ENCODE data around the gene CACNA1A. TPM values are rescaled to one million over a fixed set of nuclear protein-coding genes. Genes with fewer than 3 reads are reported as not detected.
"Not testable (repeated sequence)": the region's sequence is repeated elsewhere in the genome, so short reads cannot be mapped to it uniquely, and the experiment has no call there.

The CACNA1A gene
- total RNA-seq, 2 donors from 2014 or later = 0.77 TPM; not detected in 1

DNA sequence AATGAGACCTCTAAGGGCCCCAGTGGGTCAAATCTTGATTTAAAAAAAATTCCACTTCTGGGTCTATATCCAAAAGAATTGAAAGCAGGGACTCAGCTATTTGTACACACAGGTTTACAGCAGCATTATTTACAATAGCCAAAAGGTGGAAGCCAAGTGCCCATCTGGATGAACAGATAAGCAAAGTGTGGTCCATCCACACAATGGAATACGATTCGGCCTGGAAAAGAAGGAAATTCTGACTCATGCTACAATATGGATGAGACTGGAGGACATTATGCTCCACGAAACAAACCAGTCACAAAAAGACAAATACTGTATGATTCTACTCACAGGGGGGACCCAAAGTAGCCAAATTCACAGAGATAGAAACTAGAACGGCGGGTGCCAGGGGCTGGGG, 76.7 kb downstream of the CACNA1A start:
- H3K27ac Mint-ChIP-seq = no peak overlapping the region
- ATAC-seq = no peak
- peaks cover 27% of the 10 kb centered on the region for H3K27me3 Mint-ChIP-seq

GRCh38 chr19:13428352-13428751, 77.9 kb downstream of the CACNA1A start:
- Mint-ChIP-seq H3K27me3 (peaks cover 27% of the 10 kb centered on the region), H3K36me3 (ENCODE audit: low read depth) (peaks cover 2% of the 10 kb centered on the region), H3K4me1 (peaks cover 5% of the 10 kb centered on the region), H3K27ac (no peak overlapping the region), H3K4me3 (no peak overlapping the region)
- ATAC-seq (no peak), DNase-seq (no peak)
- H3K9me3 ChIP-seq (ENCODE audit: control insufficient read depth, low read length, poor library complexity, severe bottlenecking) = no peaks in the 10 kb centered on the region

More for the DNA sequence above, 76.7 kb downstream of the CACNA1A start:
- no peak for DNase-seq
- H3K4me3 Mint-ChIP-seq = no peak overlapping the region
- H3K9me3 ChIP-seq (ENCODE audit: control insufficient read depth, low read length, poor library complexity, severe bottlenecking) = no peaks in the 10 kb centered on the region
- peaks cover 5% of the 10 kb centered on the region for H3K4me1 Mint-ChIP-seq
- H3K36me3 Mint-ChIP-seq (ENCODE audit: low read depth) = peaks cover 2% of the 10 kb centered on the region

DNA sequence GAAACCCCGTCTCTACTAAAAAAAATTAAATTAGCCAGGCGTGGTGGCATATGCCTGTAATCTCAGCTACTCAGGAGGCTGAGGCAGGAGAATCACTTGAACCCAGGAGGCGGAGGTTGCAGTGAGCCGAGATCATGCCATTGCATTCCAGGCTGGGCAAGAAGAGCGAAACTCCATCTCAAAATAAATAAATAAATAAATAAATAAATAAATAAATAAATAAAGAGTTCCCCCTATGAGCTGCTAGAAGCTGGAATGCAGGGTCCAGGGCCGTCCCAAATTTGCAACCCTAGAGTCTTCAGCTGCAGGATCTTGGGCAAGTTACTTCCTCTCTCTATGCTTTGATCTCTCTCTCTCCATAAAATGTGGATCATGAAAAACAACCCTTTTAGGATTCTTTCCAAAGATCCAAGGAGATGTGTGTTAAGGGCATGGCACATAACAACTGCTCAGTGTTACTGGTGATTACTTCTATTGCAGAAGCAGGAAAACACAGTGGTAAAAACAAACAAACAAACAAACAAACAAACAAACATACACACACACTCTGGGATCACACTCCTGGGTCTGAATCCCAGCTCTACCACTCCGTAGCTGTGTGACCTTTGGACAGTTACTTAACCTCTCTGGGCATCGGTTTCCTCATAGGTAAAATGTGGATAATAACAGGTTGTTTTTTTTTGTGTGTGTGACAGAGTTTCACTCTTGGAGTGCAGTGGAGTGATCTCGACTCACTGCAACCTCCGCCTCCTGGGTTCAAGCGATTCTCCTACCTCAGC, 78.8 kb downstream of the CACNA1A start:
- Mint-ChIP-seq H3K27ac (no peak overlapping the region), H3K4me3 (no peak overlapping the region)

GRCh38 chr19:13425875-13426274, 80.4 kb downstream of the CACNA1A start:
- not testable (repeated sequence) for DNase-seq, ATAC-seq
- H3K27me3 Mint-ChIP-seq = peaks cover 21% of the 10 kb centered on the region

More for the DNA sequence above, 78.8 kb downstream of the CACNA1A start:
- Mint-ChIP-seq H3K36me3 (ENCODE audit: low read depth) (peaks cover 2% of the 10 kb centered on the region), H3K4me1 (peaks cover 5% of the 10 kb centered on the region), H3K27me3 (peaks cover 27% of the 10 kb centered on the region)
- no peaks in the 10 kb centered on the region for H3K9me3 ChIP-seq (ENCODE audit: control insufficient read depth, low read length, poor library complexity, severe bottlenecking)
- no peak for DNase-seq
- ATAC-seq = no peak

DNA sequence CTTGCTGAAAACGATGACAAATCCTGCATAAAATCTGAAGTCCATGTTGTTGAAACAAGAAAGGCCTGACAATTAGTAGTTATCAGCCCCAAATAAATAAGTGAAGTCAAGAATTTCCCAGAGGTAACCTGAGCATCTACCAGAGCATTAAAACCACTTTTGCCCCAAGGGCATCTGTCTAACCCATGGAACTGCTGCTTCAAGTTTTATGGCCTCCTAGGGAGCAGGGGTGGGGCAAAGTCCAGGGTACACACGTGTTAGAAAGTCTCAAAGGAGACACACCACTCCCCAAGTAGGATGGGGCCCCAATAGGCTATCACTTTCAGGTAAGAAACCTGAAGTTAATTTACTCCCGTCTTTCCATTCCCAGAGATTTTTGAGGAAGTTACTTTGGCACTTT, 81.1 kb downstream of the CACNA1A start:
- no peak overlapping the region for H3K27ac Mint-ChIP-seq
- H3K9me3 ChIP-seq (ENCODE audit: control insufficient read depth, low read length, poor library complexity, severe bottlenecking) = no peaks in the 10 kb centered on the region
- peaks cover 15% of the 10 kb centered on the region for H3K27me3 Mint-ChIP-seq
- DNase-seq (no peak), ATAC-seq (no peak)
- H3K4me3 Mint-ChIP-seq = no peak overlapping the region
- no peaks in the 10 kb centered on the region for H3K36me3 Mint-ChIP-seq (ENCODE audit: low read depth)
- H3K4me1 Mint-ChIP-seq = peaks cover 2% of the 10 kb centered on the region

More at GRCh38 chr19:13425875-13426274, 80.4 kb downstream of the CACNA1A start:
- H3K27ac Mint-ChIP-seq; H3K36me3 Mint-ChIP-seq (ENCODE audit: low read depth); H3K4me3 Mint-ChIP-seq; H3K4me1 Mint-ChIP-seq; H3K9me3 ChIP-seq (ENCODE audit: control insufficient read depth, low read length, poor library complexity, severe bottlenecking): not testable (repeated sequence)

DNA sequence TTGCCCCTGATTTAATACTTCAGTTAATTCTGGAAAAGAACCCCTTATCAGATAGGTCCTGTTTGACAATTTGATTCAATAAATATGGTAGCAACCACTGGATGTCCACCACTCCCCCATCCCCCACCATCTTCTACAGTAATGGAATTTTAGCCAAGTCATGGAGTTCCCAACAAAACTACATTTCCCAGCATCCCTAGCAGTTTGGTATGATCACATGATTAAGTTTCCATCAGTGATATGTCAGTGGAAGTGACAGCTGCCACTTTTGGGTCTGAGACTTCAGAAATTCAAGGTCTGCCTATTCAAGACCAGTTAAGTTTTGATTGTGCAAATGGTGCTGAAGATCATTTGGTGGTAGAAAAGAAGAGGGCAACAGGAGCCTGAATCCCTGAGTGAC, 85.5 kb downstream of the CACNA1A start:
- ATAC-seq = no peak
- H3K4me1 Mint-ChIP-seq = no peaks in the 10 kb centered on the region
- no peak overlapping the region for H3K4me3 Mint-ChIP-seq
- H3K27ac Mint-ChIP-seq = no peak overlapping the region
- no peaks in the 10 kb centered on the region for H3K36me3 Mint-ChIP-seq (ENCODE audit: low read depth)
- no peaks in the 10 kb centered on the region for H3K27me3 Mint-ChIP-seq
- no peaks in the 10 kb centered on the region for H3K9me3 ChIP-seq (ENCODE audit: control insufficient read depth, low read length, poor library complexity, severe bottlenecking)
- DNase-seq = no peak

GRCh38 chr19:13417054-13417453, 89.2 kb downstream of the CACNA1A start:
- DNase-seq (no peak), ATAC-seq (no peak)
- H3K4me3 Mint-ChIP-seq = no peak overlapping the region
- H3K27ac Mint-ChIP-seq = no peak overlapping the region
- H3K36me3 Mint-ChIP-seq (ENCODE audit: low read depth) = peaks cover 3% of the 10 kb centered on the region
- no peaks in the 10 kb centered on the region for H3K4me1 Mint-ChIP-seq
- no peaks in the 10 kb centered on the region for H3K9me3 ChIP-seq (ENCODE audit: control insufficient read depth, low read length, poor library complexity, severe bottlenecking)
- peaks cover 11% of the 10 kb centered on the region for H3K27me3 Mint-ChIP-seq

- Mint-ChIP-seq H3K36me3 (ENCODE audit: low read depth) (peaks cover 3% of the 10 kb centered on the region), H3K27me3 (peaks cover 34% of the 10 kb centered on the region), H3K27ac (no peak overlapping the region), H3K4me1 (peaks cover 2% of the 10 kb centered on the region), H3K4me3 (no peak overlapping the region)
- ATAC-seq (no peak), DNase-seq (no peak)
- no peaks in the 10 kb centered on the region for H3K9me3 ChIP-seq (ENCODE audit: control insufficient read depth, low read length, poor library complexity, severe bottlenecking)
These were observed 94.4 kb downstream of the CACNA1A start for GRCh38 chr19:13411899-13412298.

- Mint-ChIP-seq H3K36me3 (ENCODE audit: low read depth) (peaks cover 3% of the 10 kb centered on the region), H3K27me3 (peaks cover 36% of the 10 kb centered on the region), H3K4me3 (no peak overlapping the region), H3K27ac (no peak overlapping the region), H3K4me1 (peaks cover 2% of the 10 kb centered on the region)
- ATAC-seq (no peak), DNase-seq (no peak)
- H3K9me3 ChIP-seq (ENCODE audit: control insufficient read depth, low read length, poor library complexity, severe bottlenecking) = no peaks in the 10 kb centered on the region
These were observed 95.3 kb downstream of the CACNA1A start for GRCh38 chr19:13410946-13411345.

DNA sequence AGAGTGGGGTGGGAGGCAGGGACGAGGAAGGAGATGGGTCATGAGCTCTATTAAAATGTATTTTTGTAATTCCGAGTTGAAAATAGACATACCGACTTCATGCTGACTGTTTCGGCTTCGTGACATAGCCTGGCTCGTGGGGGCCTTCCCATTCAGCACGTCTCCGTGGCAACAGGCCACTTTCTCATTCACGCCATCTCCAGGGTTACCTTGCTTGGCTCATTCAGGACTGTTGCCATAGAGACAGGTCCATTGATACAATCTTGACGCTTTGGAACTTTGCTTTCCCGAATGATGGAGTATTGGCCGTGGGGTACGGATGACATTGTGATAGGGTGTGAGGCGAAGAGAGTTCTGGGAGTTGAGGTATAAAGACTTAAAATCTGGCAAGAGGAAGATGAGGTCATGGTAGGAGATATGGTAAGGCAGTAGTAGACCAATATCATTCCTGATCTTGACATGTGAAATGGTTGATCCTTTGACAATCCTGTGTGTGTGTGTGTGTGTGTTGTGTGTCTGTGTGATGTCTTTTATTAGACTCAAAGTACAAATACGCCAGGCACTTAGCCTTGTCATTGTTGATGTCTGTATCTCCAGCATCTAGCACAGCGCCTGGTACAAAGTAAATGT, 97.3 kb downstream of the CACNA1A start:
- Mint-ChIP-seq H3K4me3 (no peak overlapping the region), H3K27ac (no peak overlapping the region), H3K36me3 (ENCODE audit: low read depth) (no peaks in the 10 kb centered on the region), H3K27me3 (peaks cover 26% of the 10 kb centered on the region), H3K4me1 (peaks cover 2% of the 10 kb centered on the region)
- H3K9me3 ChIP-seq (ENCODE audit: control insufficient read depth, low read length, poor library complexity, severe bottlenecking) = no peaks in the 10 kb centered on the region
- no peak for DNase-seq
- ATAC-seq = no peak

GRCh38 chr19:13404236-13404635, 102.0 kb downstream of the CACNA1A start:
- no peak overlapping the region for H3K4me3 Mint-ChIP-seq
- no peaks in the 10 kb centered on the region for H3K36me3 Mint-ChIP-seq (ENCODE audit: low read depth)
- no peak overlapping the region for H3K27ac Mint-ChIP-seq
- no peak for DNase-seq
- no peaks in the 10 kb centered on the region for H3K9me3 ChIP-seq (ENCODE audit: control insufficient read depth, low read length, poor library complexity, severe bottlenecking)
- H3K4me1 Mint-ChIP-seq = no peaks in the 10 kb centered on the region
- H3K27me3 Mint-ChIP-seq = peaks cover 35% of the 10 kb centered on the region
- ATAC-seq = no peak

GRCh38 chr19:13401388-13401787, 104.9 kb downstream of the CACNA1A start:
- no peaks in the 10 kb centered on the region for H3K9me3 ChIP-seq (ENCODE audit: control insufficient read depth, low read length, poor library complexity, severe bottlenecking)
- H3K4me3 Mint-ChIP-seq = no peak overlapping the region
- no peaks in the 10 kb centered on the region for H3K36me3 Mint-ChIP-seq (ENCODE audit: low read depth)
- DNase-seq (no peak), ATAC-seq (no peak)
- H3K27ac Mint-ChIP-seq = no peak overlapping the region
- H3K4me1 Mint-ChIP-seq = no peaks in the 10 kb centered on the region
- peaks cover 44% of the 10 kb centered on the region for H3K27me3 Mint-ChIP-seq

DNA sequence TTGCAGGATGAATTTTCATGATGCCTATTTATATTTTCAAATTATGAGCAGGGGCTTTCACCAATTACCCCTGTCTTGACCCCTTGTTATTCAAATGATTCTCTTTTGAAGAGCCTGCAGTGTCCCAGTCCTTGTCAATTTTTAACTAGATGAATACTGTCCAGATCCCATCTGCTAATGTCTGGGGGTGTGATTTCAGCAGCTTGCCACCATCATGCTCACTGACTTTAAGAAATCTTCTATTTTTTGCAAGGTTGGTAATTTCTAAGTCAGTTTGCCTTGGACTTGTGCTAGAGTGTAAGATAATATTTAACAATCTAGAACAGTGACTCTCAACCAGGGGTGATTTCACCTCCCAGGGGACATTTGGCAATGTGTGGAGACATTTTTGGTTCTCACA, 106.0 kb downstream of the CACNA1A start:
- H3K9me3 ChIP-seq (ENCODE audit: control insufficient read depth, low read length, poor library complexity, severe bottlenecking) = no peaks in the 10 kb centered on the region
- H3K36me3 Mint-ChIP-seq (ENCODE audit: low read depth) = no peaks in the 10 kb centered on the region
- no peak for ATAC-seq
- peaks cover 52% of the 10 kb centered on the region for H3K27me3 Mint-ChIP-seq
- no peak overlapping the region for H3K4me3 Mint-ChIP-seq
- no peak for DNase-seq
- no peaks in the 10 kb centered on the region for H3K4me1 Mint-ChIP-seq
- no peak overlapping the region for H3K27ac Mint-ChIP-seq

- no peak for ATAC-seq
- DNase-seq = no peak
- Mint-ChIP-seq H3K36me3 (ENCODE audit: low read depth) (no peaks in the 10 kb centered on the region), H3K4me3 (no peak overlapping the region), H3K27ac (no peak overlapping the region), H3K4me1 (no peaks in the 10 kb centered on the region), H3K27me3 (peaks cover 54% of the 10 kb centered on the region)
- H3K9me3 ChIP-seq (ENCODE audit: control insufficient read depth, low read length, poor library complexity, severe bottlenecking) = no peaks in the 10 kb centered on the region
These were observed 106.5 kb downstream of the CACNA1A start for GRCh38 chr19:13399746-13400145.
